Measurements from ENCODE around the gene CAPRIN1.

Gene CAPRIN1

DNA sequence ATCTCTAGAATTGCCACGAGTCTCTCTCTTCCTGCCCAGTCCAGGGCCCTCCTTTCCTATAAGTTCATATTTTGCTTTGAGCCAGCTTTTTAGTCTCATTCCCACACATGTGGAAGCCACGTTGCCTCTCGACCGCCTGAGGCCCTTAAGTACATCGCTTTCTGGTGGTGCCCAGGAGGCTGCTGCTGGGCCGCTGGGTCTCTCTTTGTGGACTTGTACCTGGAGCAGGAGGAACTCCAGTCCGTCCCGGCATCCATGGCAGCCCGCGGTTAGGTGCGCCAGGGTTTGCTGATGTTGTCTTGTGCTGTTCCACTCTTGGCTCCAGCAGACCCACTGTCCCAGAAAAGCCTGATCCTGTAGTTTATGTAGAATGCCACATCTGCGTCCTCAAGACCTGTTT, 94.9 kb downstream of the CAPRIN1 start:
- DNase-seq = no peak

DNA sequence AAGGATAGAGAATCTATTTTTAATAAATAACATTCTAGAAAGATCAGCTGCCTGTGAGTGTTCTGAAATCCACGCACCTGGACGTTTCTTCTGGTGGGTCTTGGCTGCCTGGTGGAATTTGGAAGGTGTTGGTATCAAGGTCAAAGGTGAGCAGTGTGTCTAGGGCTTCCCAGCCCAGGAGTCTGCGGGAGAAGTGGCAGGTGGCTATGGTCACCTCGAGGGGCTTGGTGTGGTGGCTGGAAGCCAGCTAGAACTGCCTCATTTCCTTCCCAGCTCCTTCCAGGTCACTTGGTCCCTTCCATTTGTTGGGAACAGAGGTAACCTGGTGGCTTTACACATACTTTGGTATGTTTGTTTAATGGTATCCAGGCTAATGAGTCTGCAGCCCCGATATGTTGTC, 95.3 kb downstream of the CAPRIN1 start:
- no peak for DNase-seq

DNA sequence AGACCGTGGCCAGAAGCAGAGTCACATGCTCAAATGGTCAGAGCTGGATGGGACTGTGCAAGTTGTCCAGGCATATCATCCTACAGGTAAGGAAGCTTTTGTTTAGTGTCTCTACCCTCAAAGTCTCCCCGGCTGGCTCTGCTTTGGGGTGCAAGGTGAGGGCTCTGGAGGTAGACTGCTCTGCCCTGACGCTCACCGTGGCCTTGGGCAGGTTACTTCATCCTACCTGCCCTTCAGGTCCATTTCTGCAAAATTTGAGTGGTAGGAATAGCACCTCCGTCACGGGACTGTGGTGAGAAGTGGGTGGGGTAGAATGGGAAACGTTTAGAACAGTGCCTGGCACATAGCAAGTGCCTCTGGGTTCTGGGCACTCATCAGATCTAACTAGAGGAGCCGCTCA, 96.0 kb downstream of the CAPRIN1 start:
- no peak for DNase-seq

DNA sequence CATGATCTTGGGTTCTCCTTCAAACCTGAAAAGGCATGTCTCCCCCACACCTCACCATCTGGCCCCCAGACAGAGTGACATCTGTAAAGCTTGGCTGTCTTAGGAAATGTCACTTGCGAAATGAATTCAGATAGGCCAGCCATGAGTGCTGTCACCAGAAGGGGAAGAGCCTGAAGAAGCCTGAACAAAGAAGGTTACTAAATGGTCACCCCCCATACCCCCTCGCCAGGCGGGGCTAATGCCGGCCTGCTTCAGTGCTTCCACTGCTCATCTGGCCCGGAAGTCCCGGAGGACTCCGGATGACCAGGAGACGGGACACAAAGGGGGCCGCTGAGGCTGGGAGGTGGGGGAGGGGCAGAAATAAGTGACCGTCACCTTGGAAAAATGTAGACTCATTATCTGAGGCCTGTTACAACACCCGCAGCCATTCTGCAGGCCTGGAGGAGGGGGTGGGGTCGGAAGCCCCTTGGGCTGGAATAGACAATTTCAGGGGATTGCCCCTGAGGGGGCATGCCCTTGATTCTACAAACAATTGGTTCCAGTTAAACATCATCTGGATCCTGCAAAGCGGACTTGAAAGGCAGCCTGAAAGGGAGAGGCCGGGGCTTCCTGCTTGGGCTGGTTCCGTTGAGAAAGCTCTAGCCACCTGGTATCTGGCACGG, 97.1 kb downstream of the CAPRIN1 start:
- no peak for DNase-seq

DNA sequence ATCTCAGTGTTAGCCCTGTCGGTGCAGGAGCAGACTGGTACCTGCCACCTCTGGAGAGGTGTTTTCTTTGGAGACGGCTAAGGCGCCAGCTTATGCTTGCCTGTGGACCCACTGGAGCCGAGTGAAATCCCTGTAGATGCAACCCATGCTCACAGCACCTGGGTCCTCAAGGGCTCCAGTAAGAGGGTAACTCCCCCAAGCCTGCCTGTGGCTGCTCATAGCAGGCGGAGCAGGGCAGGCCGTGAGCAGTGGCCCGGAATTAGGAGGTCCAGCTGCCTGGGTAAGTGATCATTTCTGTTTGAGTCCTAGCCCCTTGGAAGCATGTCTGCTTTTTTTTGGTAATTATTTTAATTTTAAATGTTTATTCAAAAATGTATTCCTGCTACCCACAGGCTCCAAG, 97.7 kb downstream of the CAPRIN1 start:
- DNase-seq = no peak

DNA sequence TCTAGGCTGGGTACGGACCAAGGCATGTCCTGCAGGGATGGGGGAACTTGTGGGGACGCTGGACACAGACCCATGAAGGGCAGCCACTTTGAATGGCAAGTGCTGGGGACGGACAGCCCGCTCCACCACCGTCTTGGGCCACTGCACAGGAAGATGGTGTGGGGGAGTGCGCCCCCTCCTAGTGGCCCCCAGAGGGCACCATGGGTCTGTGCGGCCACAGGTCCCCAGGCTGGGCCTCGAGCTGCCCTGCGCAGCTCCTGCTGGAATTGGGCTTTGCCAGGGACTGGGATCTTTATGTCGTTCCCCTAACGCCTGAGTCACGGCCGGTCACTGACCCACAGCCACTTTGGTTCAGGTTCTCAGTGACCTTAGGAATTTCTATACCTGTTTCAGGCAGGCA, 98.3 kb downstream of the CAPRIN1 start:
- no peak for DNase-seq

DNA sequence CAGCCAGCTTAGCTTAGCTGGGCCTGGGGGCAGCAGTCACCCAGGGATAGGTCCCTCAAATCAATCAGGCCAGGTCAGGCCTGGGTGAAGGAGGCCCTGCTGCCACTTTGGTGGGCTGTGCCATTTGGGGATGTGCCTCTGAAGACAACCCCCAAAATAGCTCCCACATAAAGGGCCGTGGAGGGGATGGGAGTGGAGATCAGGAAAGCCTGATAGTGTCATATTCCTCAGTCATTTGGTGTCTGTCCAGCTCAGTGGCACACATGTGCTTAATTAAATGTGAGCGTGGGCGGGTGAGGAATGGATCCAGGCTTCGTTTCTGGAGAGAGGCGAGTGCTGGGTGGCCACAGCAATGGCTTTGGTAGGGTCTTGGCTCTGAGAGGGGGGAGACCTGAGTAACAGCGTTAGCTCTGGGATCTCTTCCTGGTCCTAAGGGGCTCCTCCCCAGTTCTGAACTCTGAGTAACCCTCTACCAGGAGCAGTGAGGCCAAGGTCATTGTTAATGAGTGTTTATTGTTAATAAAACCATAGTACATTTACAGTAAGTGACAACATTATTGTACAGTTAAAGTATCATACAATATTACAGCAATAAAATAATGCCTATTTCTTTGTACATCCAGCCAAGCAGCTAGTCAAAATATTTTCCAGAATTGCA, 99.1 kb downstream of the CAPRIN1 start:
- DNase-seq = no peak
